ENCODE data around the gene RCC1.

RCC1 gene, protein sequence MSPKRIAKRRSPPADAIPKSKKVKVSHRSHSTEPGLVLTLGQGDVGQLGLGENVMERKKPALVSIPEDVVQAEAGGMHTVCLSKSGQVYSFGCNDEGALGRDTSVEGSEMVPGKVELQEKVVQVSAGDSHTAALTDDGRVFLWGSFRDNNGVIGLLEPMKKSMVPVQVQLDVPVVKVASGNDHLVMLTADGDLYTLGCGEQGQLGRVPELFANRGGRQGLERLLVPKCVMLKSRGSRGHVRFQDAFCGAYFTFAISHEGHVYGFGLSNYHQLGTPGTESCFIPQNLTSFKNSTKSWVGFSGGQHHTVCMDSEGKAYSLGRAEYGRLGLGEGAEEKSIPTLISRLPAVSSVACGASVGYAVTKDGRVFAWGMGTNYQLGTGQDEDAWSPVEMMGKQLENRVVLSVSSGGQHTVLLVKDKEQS

DNA sequence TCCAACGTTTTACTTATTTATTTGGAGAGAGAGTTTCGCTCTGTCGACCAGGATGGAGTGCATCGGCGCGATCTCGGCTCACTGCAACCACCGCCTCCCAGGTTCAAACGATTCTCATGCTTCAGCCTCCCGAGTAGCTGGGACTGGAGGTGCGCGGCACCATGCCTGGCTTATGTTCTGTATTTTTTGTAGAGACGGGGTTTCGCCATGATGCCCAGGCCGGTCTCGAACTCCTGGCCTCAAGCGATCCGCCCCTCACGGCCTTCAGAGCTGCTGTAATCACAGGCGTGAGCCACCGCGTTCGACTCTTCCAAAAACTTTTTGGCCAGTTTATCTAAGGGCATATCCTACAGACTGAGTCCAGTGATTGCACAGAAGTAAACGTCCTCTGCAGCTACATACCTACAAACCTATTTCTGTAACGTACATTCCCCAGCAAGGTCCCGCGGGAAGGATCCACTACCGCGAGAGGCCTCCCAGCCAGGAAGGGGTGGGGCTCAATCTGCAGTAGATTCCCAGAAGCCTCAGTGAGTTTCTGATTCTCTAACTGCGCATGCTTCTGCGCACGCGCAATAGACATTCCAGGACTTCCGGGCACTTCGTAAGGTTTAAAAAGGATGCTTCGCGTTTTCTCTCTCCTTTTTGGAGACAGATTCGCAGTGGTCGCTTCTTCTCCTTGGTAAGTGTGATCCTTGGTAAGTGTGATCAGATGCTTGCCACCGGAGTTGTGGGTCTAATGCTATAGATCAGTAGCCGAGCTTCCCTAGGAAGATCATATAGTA, at the start of gene RCC1:
TSS of gene RCC1 (plus strand) at position 638 of the 782 bp plus-strand sequence. CDS start 23,824 bp downstream, outside the sequence.
- Histone ChIP-seq H4K20me1 (ENCODE audit: control insufficient read depth, insufficient read depth, low read depth, low read length) (no peaks in the 10 kb centered on the region), H3K4me1 (ENCODE audit: control insufficient read depth, low read length) (peaks cover 38% of the 10 kb centered on the region), H3F3A (ENCODE audit: control insufficient read depth, insufficient read depth) (peaks cover 68% of the 10 kb centered on the region), H3K9me2 (replicated peaks; ENCODE audit: control insufficient read depth, low read length) (no peaks in the 10 kb centered on the region), H3K4me3 (ENCODE audit: low read length) (peak within 1 kb of the TSS; percentile 97), H3K36me3 (ENCODE audit: control insufficient read depth, low read length) (peaks cover 53% of the 10 kb centered on the region), H3K79me2 (ENCODE audit: control insufficient read depth, low read length) (peaks cover 47% of the 10 kb centered on the region), H3K4me2 (ENCODE audit: low read length) (peak within 1 kb of the TSS; percentile 88), H3K9me3 (ENCODE audit: control insufficient read depth, insufficient read depth, low read length) (no peaks in the 10 kb centered on the region), H3K27me3 (ENCODE audit: control insufficient read depth, low read length) (no peaks in the 10 kb centered on the region; the same call in 1 of the 2 replicates), H3K27ac (ENCODE audit: low read depth, low read length) (peak within 1 kb of the TSS; percentile 93)
- TF ChIP-seq EZH2phosphoT487 (IDR thresholded peaks at IDR 0.05; ENCODE audit: borderline replicate concordance, low read length) (no peak), CTCF (IDR thresholded peaks at IDR 0.05; ENCODE audit: low read depth, low read length, poor library complexity, severe bottlenecking) (no peak)

DNA sequence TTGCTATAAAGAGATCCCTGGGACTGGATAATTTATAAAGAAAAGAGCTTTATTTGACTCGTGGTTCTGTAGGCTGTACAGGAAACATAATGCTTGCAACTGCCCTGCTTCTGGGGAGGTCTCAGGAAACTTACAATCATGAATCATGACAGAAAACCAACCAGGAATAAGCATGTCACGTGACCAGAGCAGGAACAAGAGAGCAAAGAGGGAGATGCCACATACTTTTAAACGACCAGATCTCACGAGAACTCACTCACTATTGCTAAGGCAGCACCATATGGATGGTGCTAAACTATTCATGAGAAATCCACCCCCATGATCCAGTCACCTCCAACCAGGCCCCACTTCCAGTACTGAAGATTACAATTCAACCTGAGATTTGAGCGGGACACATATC, 49.8 kb upstream of the RCC1 start:
- no peaks in the 10 kb centered on the region for H3K9me3 ChIP-seq (ENCODE audit: control insufficient read depth, insufficient read depth, low read length)
- H4K20me1 ChIP-seq (ENCODE audit: control insufficient read depth, insufficient read depth, low read depth, low read length) = no peaks in the 10 kb centered on the region
- H3K27ac ChIP-seq (ENCODE audit: low read depth, low read length) = no peak overlapping the region
- peaks cover 8% of the 10 kb centered on the region; the same call in 1 of the 2 replicates for H3K36me3 ChIP-seq (ENCODE audit: control insufficient read depth, low read length)
- no peak overlapping the region for H3K4me2 ChIP-seq (ENCODE audit: low read length)
- TF ChIP-seq EZH2phosphoT487 (IDR thresholded peaks at IDR 0.05; ENCODE audit: borderline replicate concordance, low read length) = no peak
- no peak for TF ChIP-seq CTCF (IDR thresholded peaks at IDR 0.05; ENCODE audit: low read depth, low read length, poor library complexity, severe bottlenecking)
- no peaks in the 10 kb centered on the region for H3K27me3 ChIP-seq (ENCODE audit: control insufficient read depth, low read length)
- 0 out of 2 replicates have a peak, but pooled peaks cover 5% of the 10 kb centered on the region for H3F3A ChIP-seq (ENCODE audit: control insufficient read depth, insufficient read depth)
- no peaks in the 10 kb centered on the region for H3K79me2 ChIP-seq (ENCODE audit: control insufficient read depth, low read length)
- peaks cover 11% of the 10 kb centered on the region for H3K4me1 ChIP-seq (ENCODE audit: control insufficient read depth, low read length)
- no peak overlapping the region for H3K4me3 ChIP-seq (ENCODE audit: low read length)
- no peaks in the 10 kb centered on the region for H3K9me2 ChIP-seq (replicated peaks; ENCODE audit: control insufficient read depth, low read length)

- Histone ChIP-seq H3K36me3 (ENCODE audit: control insufficient read depth, low read length) (peaks cover 8% of the 10 kb centered on the region; the same call in 1 of the 2 replicates), H4K20me1 (ENCODE audit: control insufficient read depth, insufficient read depth, low read depth, low read length) (no peaks in the 10 kb centered on the region), H3K79me2 (ENCODE audit: control insufficient read depth, low read length) (no peaks in the 10 kb centered on the region), H3K27ac (ENCODE audit: low read depth, low read length) (no peak overlapping the region), H3K4me1 (ENCODE audit: control insufficient read depth, low read length) (peaks cover 11% of the 10 kb centered on the region), H3K9me2 (replicated peaks; ENCODE audit: control insufficient read depth, low read length) (no peaks in the 10 kb centered on the region), H3F3A (ENCODE audit: control insufficient read depth, insufficient read depth) (0 out of 2 replicates have a peak, but pooled peaks cover 5% of the 10 kb centered on the region), H3K4me2 (ENCODE audit: low read length) (no peak overlapping the region), H3K27me3 (ENCODE audit: control insufficient read depth, low read length) (no peaks in the 10 kb centered on the region), H3K9me3 (ENCODE audit: control insufficient read depth, insufficient read depth, low read length) (no peaks in the 10 kb centered on the region), H3K4me3 (ENCODE audit: low read length) (no peak overlapping the region)
- TF ChIP-seq CTCF (IDR thresholded peaks at IDR 0.05; ENCODE audit: low read depth, low read length, poor library complexity, severe bottlenecking) (no peak), EZH2phosphoT487 (IDR thresholded peaks at IDR 0.05; ENCODE audit: borderline replicate concordance, low read length) (no peak)
These were observed 48.2 kb upstream of the RCC1 start for GRCh38 chr1:28457678-28458077.

All from DOHH2 (cell line).